A549 (cell line): ENCODE data around the gene COG2. TPM values are rescaled to one million over a fixed set of nuclear protein-coding genes. Genes with fewer than 3 reads are reported as not detected.

Source experiments
- ATAC-seq, 2 experiments: fragments of 200-7000 bp in 1 of 2; fragments of >200 bp in 1 of 2; cut with Nextera tagmentation in 1 of 2; cut with Tn5 transposase in 1 of 2; 3 replicates each; pipeline versions ENCODE4 v1.8.0 to v1.9.1; 2018 to 2020; ENCODE audit warnings: mild to moderate bottlenecking in 1 of 2, moderate library complexity in 1 of 2
- CTCF ChIA-PET: fragments of 300-600 bp; sonication (Branson Sonifier 250); formaldehyde crosslinking; extraction: SDS; loops from one replicate; lab custom pipeline; 2021; ENCODE audit warnings: antibody characterized with exemption, inconsistent platforms; lab: Yijun Ruan, JAX
- POLR2A ChIA-PET: fragments of 350-600 bp; formaldehyde crosslinking; extraction: SDS; loops from one replicate; lab custom pipeline; 2021; ENCODE audit warnings: antibody characterized with exemption, inconsistent platforms; lab: Yijun Ruan, JAX
- DNase-seq, 2 experiments: peaks; one replicate each; pipeline versions ENCODE4 v3.0.0 to v3.0.0-alpha.2; 2011 to 2016; ENCODE audit warnings: low read depth in 1 of 2, low spot score in 1 of 2
- FAIRE-seq: peaks from 2 replicates; lab custom pipeline; 2011; peaks lifted over from hg19 to GRCh38; lab: Jason Lieb, UNC
- H3K27ac ChIP-seq, 2 experiments: fragments of >200 bp; sonication (Bioruptor Twin); formaldehyde crosslinking; 3 replicates each; pipeline ENCODE4 v1.5.1; 2016 to 2017
- H3K4me1 ChIP-seq: fragments of >200 bp; sonication (Bioruptor Twin); formaldehyde crosslinking; 3 replicates; pipeline ENCODE4 v1.6.1; 2016
- H3K4me2 ChIP-seq: fragments of >200 bp; sonication (Bioruptor Twin); formaldehyde crosslinking; 3 replicates; pipeline ENCODE4 v1.6.1; 2016
- H3K4me3 ChIP-seq: fragments of >200 bp; sonication (Bioruptor Twin); formaldehyde crosslinking; 3 replicates; pipeline ENCODE4 v1.5.1; 2016
- H3K9me3 ChIP-seq: fragments of >200 bp; sonication (Bioruptor Twin); formaldehyde crosslinking; 3 replicates; pipeline ENCODE4 v1.6.1; 2016
- BCL3 ChIP-seq: fragments of >200 bp; sonication (Bioruptor Twin); formaldehyde crosslinking; IDR thresholded peaks from 3 replicates; pipeline ENCODE4 v1.6.1; 2016
- CBX8 ChIP-seq: fragments of 200-600 bp; sonication (generic); IDR thresholded peaks from 2 replicates; pipeline ENCODE4 v1.6.1; 2016
- CHD2 ChIP-seq: fragments of 150-350 bp; IDR thresholded peaks from 2 replicates; pipeline ENCODE4 v1.6.1; 2014; ENCODE audit warnings: low read length; ENCODE audit not compliant: partially characterized antibody
- EHF ChIP-seq: fragments of 250-450 bp; sonication (Bioruptor Pico); IDR thresholded peaks from 2 replicates; pipeline ENCODE4 v1.5.0; 2020; ENCODE audit warnings: mild to moderate bottlenecking
- EHMT2 ChIP-seq: fragments of 200-600 bp; sonication (generic); IDR thresholded peaks from 2 replicates; pipeline ENCODE4 v1.6.1; 2016; ENCODE audit warnings: antibody characterized with exemption, low read depth, mild to moderate bottlenecking, moderate library complexity
- EP300 ChIP-seq, 2 experiments: fragments of >200 bp; sonication (Bioruptor Twin); formaldehyde crosslinking; IDR thresholded peaks; 2 replicates in 1 of 2; 3 replicates in 1 of 2; pipeline ENCODE4 v1.6.1; 2016 to 2017
- FOSB ChIP-seq: fragments of 250-450 bp; sonication (Bioruptor Pico); IDR thresholded peaks from 2 replicates; pipeline ENCODE4 v1.5.0; 2020; ENCODE audit warnings: mild to moderate bottlenecking, moderate library complexity
- FOSL2 ChIP-seq, 2 experiments: fragments of 450-650 bp in 1 of 2; fragments of >200 bp in 1 of 2; sonication (Bioruptor Twin) in 1 of 2; formaldehyde crosslinking; IDR thresholded peaks; 2 replicates each; pipeline versions ENCODE4 v1.5.0 to v1.6.1; 2016 to 2020; ENCODE audit warnings: mild to moderate bottlenecking in 1 of 2, moderate library complexity in 1 of 2
- GATA3 ChIP-seq: IDR thresholded peaks from 2 replicates; pipeline ENCODE4 v1.6.1; 2012; ENCODE audit warnings: borderline replicate concordance
- HDAC2 ChIP-seq: fragments of 200-600 bp; sonication (generic); IDR thresholded peaks from 2 replicates; pipeline ENCODE4 v1.6.1; 2016
- HES2 ChIP-seq: fragments of >200 bp; sonication (Bioruptor Twin); formaldehyde crosslinking; IDR thresholded peaks from 2 replicates; pipeline ENCODE4 v1.6.1; 2016
- HMGXB4 ChIP-seq: fragments of 250-450 bp; sonication (Bioruptor Pico); IDR thresholded peaks from 2 replicates; pipeline ENCODE4 v1.5.0; 2021; ENCODE audit warnings: mild to moderate bottlenecking, moderate library complexity, borderline replicate concordance
- HOXA7 ChIP-seq: fragments of 250-450 bp; sonication (Bioruptor Pico); IDR thresholded peaks from 2 replicates; pipeline ENCODE4 v1.5.0; 2020; ENCODE audit warnings: mild to moderate bottlenecking, moderate library complexity
- HOXB13 ChIP-seq: fragments of 250-450 bp; sonication (Bioruptor Pico); IDR thresholded peaks from 2 replicates; pipeline ENCODE4 v1.5.0; 2020; ENCODE audit warnings: low read depth, mild to moderate bottlenecking, moderate library complexity
- JUN ChIP-seq, 2 experiments: fragments of >200 bp; sonication (Bioruptor Twin); formaldehyde crosslinking; IDR thresholded peaks; 2 replicates in 1 of 2; 3 replicates in 1 of 2; pipeline ENCODE4 v1.6.1; 2016 to 2017
- KDM1A ChIP-seq: fragments of 200-600 bp; sonication (generic); IDR thresholded peaks from 2 replicates; pipeline ENCODE4 v1.6.1; 2016; ENCODE audit warnings: low read depth, mild to moderate bottlenecking
- MAX ChIP-seq: IDR thresholded peaks from 2 replicates; pipeline ENCODE4 v1.6.1; 2012
- MAZ ChIP-seq: fragments of 150-350 bp; IDR thresholded peaks from 2 replicates; pipeline ENCODE4 v1.6.1; 2014; ENCODE audit warnings: antibody characterized with exemption, low read depth, low read length, borderline replicate concordance
- NPAS2 ChIP-seq: fragments of 250-450 bp; sonication (Bioruptor Pico); IDR thresholded peaks from 2 replicates; pipeline ENCODE4 v1.8.0; 2022; ENCODE audit warnings: mild to moderate bottlenecking, moderate library complexity, borderline replicate concordance
- PHF8 ChIP-seq: fragments of 200-600 bp; sonication (generic); IDR thresholded peaks from 2 replicates; pipeline ENCODE4 v1.6.1; 2016; ENCODE audit warnings: low read depth, mild to moderate bottlenecking, antibody characterized with exemption, moderate library complexity, borderline replicate concordance
- RAD21 ChIP-seq, 2 experiments: fragments of >200 bp in 1 of 2; sonication (Bioruptor Twin) in 1 of 2; formaldehyde crosslinking in 1 of 2; IDR thresholded peaks in 1 of 2; conservative IDR thresholded peaks in 1 of 2; 2 replicates in 1 of 2; 3 replicates in 1 of 2; pipeline ENCODE4 v1.6.1; 2012 to 2018; ENCODE audit warnings: inconsistent platforms in 1 of 2
- RARB ChIP-seq: fragments of 250-450 bp; sonication (Bioruptor Pico); IDR thresholded peaks from 2 replicates; pipeline ENCODE4 v1.8.0; 2021; ENCODE audit warnings: mild to moderate bottlenecking, moderate library complexity
- RCOR1 ChIP-seq: fragments of 150-350 bp; IDR thresholded peaks from 2 replicates; pipeline ENCODE4 v1.6.1; 2014; ENCODE audit warnings: antibody characterized with exemption, low read length, low read depth
- SREBF2 ChIP-seq: fragments of 450-650 bp; IDR thresholded peaks from 2 replicates; pipeline ENCODE4 v1.6.1; 2014; ENCODE audit warnings: mild to moderate bottlenecking, moderate library complexity
- TP53 ChIP-seq: fragments of 250-450 bp; sonication (Bioruptor Pico); IDR thresholded peaks from 2 replicates; pipeline ENCODE4 v1.5.0; 2021; ENCODE audit warnings: mild to moderate bottlenecking, moderate library complexity
- ZFP36 ChIP-seq: fragments of 450-650 bp; IDR thresholded peaks from 2 replicates; pipeline ENCODE4 v1.6.1; 2014; ENCODE audit warnings: borderline replicate concordance; ENCODE audit not compliant: partially characterized antibody
- ZSCAN20 ChIP-seq: fragments of 250-450 bp; sonication (Bioruptor Pico); IDR thresholded peaks from 2 replicates; pipeline ENCODE4 v1.8.0; 2022; ENCODE audit warnings: mild to moderate bottlenecking, moderate library complexity
- WGBS: methylation state at CpG from one replicate; pipeline ENCODE4 v1.1.6; 2017; ENCODE audit errors: missing lambda C conversion rate; 5-methylcytosine and 5-hydroxymethylcytosine counted together
- polyA plus RNA-seq, 4 experiments: library from polyadenylated mRNA; depleted of rRNA in 3 of 4; stranded (reverse); fragments of >200 nt; fragmentation: RNase III in 1 of 4; extraction: RNeasy Plus Mini Kit Qiagen cat#74134 plus additional on column Dnase treatment in 1 of 4; gene quantifications; 2 replicates in 3 of 4; 3 replicates in 1 of 4; pipeline ENCODE4 v1.2.3, GENCODE V29; 2011 to 2017
- TF ChIP-seq, protein P1 (sequence below): fragments of 250-450 bp; sonication (Bioruptor Pico); IDR thresholded peaks from 2 replicates; pipeline ENCODE4 v1.5.0; 2020; ENCODE audit warnings: low read depth, mild to moderate bottlenecking, moderate library complexity
- TF ChIP-seq, protein P2 (sequence below): fragments of >200 bp; sonication (Bioruptor Twin); formaldehyde crosslinking; IDR thresholded peaks from 3 replicates; pipeline ENCODE4 v1.5.1; 2016
- TF ChIP-seq, protein P3 (sequence below): IDR thresholded peaks from 2 replicates; pipeline ENCODE4 v1.6.1; 2012; ENCODE audit warnings: low read depth, borderline replicate concordance

COG2 gene
- polyA plus RNA-seq, 2 of the 4 experiments (the other 2 are of a cell fraction), result 23.0 to 34.2 TPM

DNA sequence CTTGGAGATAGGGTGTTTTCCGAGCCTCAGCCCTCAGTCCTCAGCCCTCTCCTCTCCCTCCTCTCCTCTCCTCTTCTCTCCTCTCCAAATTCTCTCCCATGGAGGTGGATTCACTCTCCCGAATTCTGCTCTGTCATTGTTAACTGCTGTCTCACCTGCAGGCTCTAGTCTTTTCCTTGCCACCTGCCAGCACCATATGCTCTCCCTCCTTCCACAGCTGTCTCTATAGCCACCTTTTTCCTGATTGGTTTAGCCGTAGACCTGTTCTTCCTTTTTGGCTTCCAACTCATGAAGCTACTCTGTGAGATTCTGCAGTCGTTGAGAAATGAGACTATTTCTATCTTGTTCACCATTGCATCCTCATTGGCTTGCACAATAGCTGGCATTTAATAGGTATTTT lies 19.7 kb downstream of the COG2 start:
- H3K4me3 ChIP-seq, result no peak overlapping the region
- FAIRE-seq (peak; percentile 56), DNase-seq (no peak)
- ChIA-PET CTCF (interaction anchor here (1.1 to 1.3 kb wide), 2 partner anchors 19 to 20 kb away, joined by 3 to 4 read pairs; no protein-coding TSS in a partner anchor), POLR2A (no interaction called here)
- TF ChIP-seq, protein P1, sequence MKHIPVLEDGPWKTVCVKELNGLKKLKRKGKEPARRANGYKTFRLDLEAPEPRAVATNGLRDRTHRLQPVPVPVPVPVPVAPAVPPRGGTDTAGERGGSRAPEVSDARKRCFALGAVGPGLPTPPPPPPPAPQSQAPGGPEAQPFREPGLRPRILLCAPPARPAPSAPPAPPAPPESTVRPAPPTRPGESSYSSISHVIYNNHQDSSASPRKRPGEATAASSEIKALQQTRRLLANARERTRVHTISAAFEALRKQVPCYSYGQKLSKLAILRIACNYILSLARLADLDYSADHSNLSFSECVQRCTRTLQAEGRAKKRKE (CRISPR knock-in tag), result no peak
- TF ChIP-seq SREBF2 (no peak), HDAC2 (no peak), RCOR1 (no peak), FOSB (CRISPR knock-in tag) (no peak), GATA3 (no peak), JUN (IDR thresholded peaks at IDR 0.05) (no peak), EP300 (IDR thresholded peaks at IDR 0.05) (no peak), KDM1A (no peak), HOXB13 (CRISPR knock-in tag) (no peak), FOSL2 (IDR thresholded peaks at IDR 0.05) (no peak), FOSL2 (CRISPR knock-in tag; IDR thresholded peaks at IDR 0.05) (no peak), ZSCAN20 (CRISPR knock-in tag) (no peak), HES2 (no peak), PHF8 (no peak)
- TF ChIP-seq, protein P2, sequence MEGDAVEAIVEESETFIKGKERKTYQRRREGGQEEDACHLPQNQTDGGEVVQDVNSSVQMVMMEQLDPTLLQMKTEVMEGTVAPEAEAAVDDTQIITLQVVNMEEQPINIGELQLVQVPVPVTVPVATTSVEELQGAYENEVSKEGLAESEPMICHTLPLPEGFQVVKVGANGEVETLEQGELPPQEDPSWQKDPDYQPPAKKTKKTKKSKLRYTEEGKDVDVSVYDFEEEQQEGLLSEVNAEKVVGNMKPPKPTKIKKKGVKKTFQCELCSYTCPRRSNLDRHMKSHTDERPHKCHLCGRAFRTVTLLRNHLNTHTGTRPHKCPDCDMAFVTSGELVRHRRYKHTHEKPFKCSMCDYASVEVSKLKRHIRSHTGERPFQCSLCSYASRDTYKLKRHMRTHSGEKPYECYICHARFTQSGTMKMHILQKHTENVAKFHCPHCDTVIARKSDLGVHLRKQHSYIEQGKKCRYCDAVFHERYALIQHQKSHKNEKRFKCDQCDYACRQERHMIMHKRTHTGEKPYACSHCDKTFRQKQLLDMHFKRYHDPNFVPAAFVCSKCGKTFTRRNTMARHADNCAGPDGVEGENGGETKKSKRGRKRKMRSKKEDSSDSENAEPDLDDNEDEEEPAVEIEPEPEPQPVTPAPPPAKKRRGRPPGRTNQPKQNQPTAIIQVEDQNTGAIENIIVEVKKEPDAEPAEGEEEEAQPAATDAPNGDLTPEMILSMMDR, result no peak
- TF ChIP-seq, all 56 proteins: peak for 0
- no peaks in the 10 kb centered on the region for H3K9me3 ChIP-seq
- H3K4me1 ChIP-seq, result no peaks in the 10 kb centered on the region
- 84% methylated on average over 4 of the region's 4 CpGs for WGBS
- no peak overlapping the region for H3K27ac ChIP-seq
- no peak overlapping the region for H3K4me2 ChIP-seq
- no peak for ATAC-seq

- ATAC-seq (no peak), DNase-seq (no peak), FAIRE-seq (no peak)
- H3K4me3 ChIP-seq, result no peak overlapping the region
- H3K4me2 ChIP-seq, result no peak overlapping the region
- CTCF ChIA-PET, result no interaction called here
- TF ChIP-seq HDAC2 (no peak), HOXA7 (no peak), NPAS2 (CRISPR knock-in tag) (no peak), RAD21 (conservative IDR thresholded peaks at IDR 0.05 in 1 of 2, IDR thresholded peaks at IDR 0.05 in 1 of 2) (no peak), EHMT2 (no peak), CHD2 (no peak), HMGXB4 (CRISPR knock-in tag) (no peak), EHF (CRISPR knock-in tag) (no peak), BCL3 (no peak), PHF8 (no peak), MAZ (no peak), HES2 (no peak), CBX8 (no peak), TP53 (CRISPR knock-in tag) (no peak), RCOR1 (no peak), MAX (no peak), ZFP36 (no peak), RARB (CRISPR knock-in tag) (no peak), GATA3 (no peak)
- TF ChIP-seq, protein P3, sequence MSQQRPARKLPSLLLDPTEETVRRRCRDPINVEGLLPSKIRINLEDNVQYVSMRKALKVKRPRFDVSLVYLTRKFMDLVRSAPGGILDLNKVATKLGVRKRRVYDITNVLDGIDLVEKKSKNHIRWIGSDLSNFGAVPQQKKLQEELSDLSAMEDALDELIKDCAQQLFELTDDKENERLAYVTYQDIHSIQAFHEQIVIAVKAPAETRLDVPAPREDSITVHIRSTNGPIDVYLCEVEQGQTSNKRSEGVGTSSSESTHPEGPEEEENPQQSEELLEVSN, result no peak
- H3K4me1 ChIP-seq, result no peaks in the 10 kb centered on the region
- H3K27ac ChIP-seq, result no peak overlapping the region
- no peaks in the 10 kb centered on the region for H3K9me3 ChIP-seq
- 96% methylated on average over 6 of the region's 6 CpGs for WGBS
- POLR2A ChIA-PET, result no interaction called here
Observed at GRCh38 chr1:230668227-230668626, 25.9 kb downstream of the COG2 start.
